K562 (cell line): Measurements from ENCODE around the gene KIAA2012. TPM values are rescaled to one million over a fixed set of nuclear protein-coding genes. Genes with fewer than 3 reads are reported as not detected.

ENCODE experiments used
- ATAC-seq: fragments of 200-7000 bp; cut with Tn5 transposase; 3 replicates; pipeline ENCODE4 v1.9.1; 2020; ENCODE audit warnings: moderate library complexity
- BruUV-seq: library from RNA; stranded (reverse); fragments of 400-500 nt; replicated peaks from 2 replicates; lab custom pipeline; 2021; lab: Mats Ljungman, UMichigan
- CTCF ChIA-PET: fragments of 300-600 bp; formaldehyde crosslinking; extraction: SDS; loops from one replicate; lab custom pipeline; 2021; ENCODE audit warnings: low intra/inter-chr PET ratio; lab: Yijun Ruan, JAX
- POLR2A ChIA-PET: fragments of 300-600, 350-650 bp; sonication (Branson Sonifier 250); formaldehyde crosslinking; extraction: SDS; loops from one replicate; lab custom pipeline; 2021; ENCODE audit warnings: antibody characterized with exemption, inconsistent platforms; lab: Yijun Ruan, JAX
- DNase-seq, 4 experiments: peaks; one replicate each; pipeline versions ENCODE4 v3.0.0 to v3.0.0-alpha.2; 2011 to 2018; ENCODE audit warnings: low spot score in 3 of 4, mixed read lengths in 3 of 4; ENCODE audit errors: extremely low read depth in 1 of 4
- FAIRE-seq: peaks from 2 replicates; lab custom pipeline; 2011; peaks lifted over from hg19 to GRCh38; lab: Jason Lieb, UNC
- H2AFZ ChIP-seq: 2 replicates; pipeline ENCODE4 v1.6.0; 2011; ENCODE audit warnings: low read depth, low read length, control low read depth, inconsistent platforms
- H3K27ac ChIP-seq: fragments of 200-600 bp; 3 replicates; pipeline ENCODE4 v1.8.0; 2011; ENCODE audit warnings: low read depth, mild to moderate bottlenecking, control low read depth, inconsistent platforms, low read length, moderate library complexity, mixed read lengths; ENCODE audit errors: extremely low read depth
- H3K27me3 ChIP-seq, 2 experiments: fragments of 300-600 bp in 1 of 2; 2 replicates in 1 of 2; 3 replicates in 1 of 2; pipeline versions ENCODE4 v1.6.0 to v1.8.0; 2011; ENCODE audit warnings: inconsistent platforms in 2 of 2, low read length in 2 of 2, mild to moderate bottlenecking in 1 of 2, mixed read lengths in 1 of 2, moderate library complexity in 1 of 2; ENCODE audit not compliant: control insufficient read depth in 2 of 2, insufficient read depth in 2 of 2
- H3K36me3 ChIP-seq: fragments of 300-600 bp; 3 replicates; pipeline ENCODE4 v1.8.0; 2011; ENCODE audit warnings: mild to moderate bottlenecking, low read length, inconsistent platforms; ENCODE audit not compliant: control insufficient read depth, insufficient read depth
- H3K4me1 ChIP-seq, 2 experiments: fragments of 200-600 bp in 1 of 2; replicated peaks in 1 of 2; 2 replicates in 1 of 2; 3 replicates in 1 of 2; pipeline versions ENCODE4 v1.5.1 to v1.8.0; 2011; ENCODE audit warnings: inconsistent platforms in 2 of 2, low read length in 2 of 2, mild to moderate bottlenecking in 1 of 2, mixed read lengths in 1 of 2, moderate library complexity in 1 of 2; ENCODE audit not compliant: control insufficient read depth in 2 of 2, insufficient read depth in 2 of 2
- H3K4me2 ChIP-seq: 2 replicates; pipeline ENCODE4 v1.6.1; 2011; ENCODE audit warnings: low read length, control low read depth, inconsistent platforms, mixed read lengths; ENCODE audit not compliant: insufficient read depth
- H3K4me3 ChIP-seq: fragments of 200-600 bp; sonication (generic), shearing (Covaris generic); 2 replicates; pipeline ENCODE4 v1.5.1; 2016; ENCODE audit warnings: control low read depth, inconsistent platforms
- H3K79me2 ChIP-seq: fragments of 200-600 bp; 3 replicates; pipeline ENCODE4 v1.8.0; 2011; ENCODE audit warnings: low read length, inconsistent platforms; ENCODE audit not compliant: control insufficient read depth, insufficient read depth
- H3K9ac ChIP-seq, 2 experiments: 2 replicates each; pipeline versions ENCODE4 v1.6.0 to v1.6.1; 2011; ENCODE audit warnings: low read depth in 2 of 2, low read length in 2 of 2, control low read depth in 1 of 2, inconsistent platforms in 1 of 2, mild to moderate bottlenecking in 1 of 2, mixed read lengths in 1 of 2; ENCODE audit not compliant: insufficient read depth in 1 of 2
- H3K9me1 ChIP-seq: one replicate; pipeline ENCODE4 v1.6.0; 2011; ENCODE audit warnings: inconsistent platforms, mild to moderate bottlenecking, low read length, moderate library complexity; ENCODE audit not compliant: control insufficient read depth, insufficient read depth
- H3K9me3 ChIP-seq: replicated peaks from 2 replicates; pipeline ENCODE4 v1.5.1; 2011; ENCODE audit warnings: low read depth, low read length, inconsistent platforms; ENCODE audit not compliant: control insufficient read depth, insufficient read depth
- H4K20me1 ChIP-seq: replicated peaks from 2 replicates; pipeline ENCODE4 v1.6.1; 2011; ENCODE audit warnings: low read length, inconsistent platforms, mixed read lengths; ENCODE audit not compliant: control insufficient read depth, insufficient read depth
- ARHGAP35 ChIP-seq: fragments of 450-650 bp; IDR thresholded peaks from 2 replicates; pipeline ENCODE4 v1.6.1; 2018; ENCODE audit not compliant: partially characterized antibody
- FOSL1 ChIP-seq: fragments of 200-800 bp; sonication (Bioruptor generic); conservative IDR thresholded peaks from 2 replicates; pipeline ENCODE4 v1.6.1; 2016; ENCODE audit warnings: missing genetic modification characterization, missing compliant biosample characterization
- GTF2E2 ChIP-seq: fragments of 200-800 bp; sonication (Bioruptor generic); IDR thresholded peaks from 2 replicates; pipeline ENCODE4 v1.6.1; 2016; ENCODE audit warnings: missing genetic modification characterization, missing compliant biosample characterization
- KAT8 ChIP-seq: fragments of 450-650 bp; IDR thresholded peaks from 2 replicates; pipeline ENCODE4 v1.6.1; 2016; ENCODE audit warnings: low read depth, mild to moderate bottlenecking
- NKRF ChIP-seq: fragments of 450-650 bp; IDR thresholded peaks from 2 replicates; pipeline ENCODE4 v1.6.1; 2016; ENCODE audit warnings: borderline replicate concordance
- TEAD2 ChIP-seq: fragments of 450-650 bp; IDR thresholded peaks from 2 replicates; pipeline ENCODE4 v1.6.1; 2016; ENCODE audit warnings: missing genetic modification characterization, control low read depth, missing compliant biosample characterization
- TGIF2 ChIP-seq: sonication (generic); formaldehyde crosslinking; IDR thresholded peaks from 2 replicates; pipeline ENCODE4 v1.8.1; 2022; ENCODE audit warnings: mild to moderate bottlenecking, missing genetic modification reagents, moderate library complexity
- THAP12 ChIP-seq: fragments of 250-450 bp; sonication (Bioruptor Pico); IDR thresholded peaks from 2 replicates; pipeline ENCODE4 v1.9.0; 2021; ENCODE audit warnings: mild to moderate bottlenecking, inconsistent platforms
- ZNF592 ChIP-seq: fragments of 450-650 bp; IDR thresholded peaks from 2 replicates; pipeline ENCODE4 v1.6.1; 2017; ENCODE audit warnings: antibody characterized with exemption, mild to moderate bottlenecking
- ZNF707 ChIP-seq: fragments of 250-450 bp; sonication (Bioruptor Pico); conservative IDR thresholded peaks from 2 replicates; pipeline ENCODE4 v1.8.0; 2022; ENCODE audit warnings: inconsistent platforms, mild to moderate bottlenecking, moderate library complexity
- WGBS: fragments of 100-300 bp; shearing (Covaris generic); methylation state at CpG from one replicate; pipeline ENCODE4 v1.1.6; 2016; ENCODE audit warnings: low coverage, mixed read lengths; ENCODE audit not compliant: insufficient coverage; ENCODE audit errors: missing lambda C conversion rate; 5-methylcytosine and 5-hydroxymethylcytosine counted together
- in situ Hi-C: fragments of 300-500 bp; cut with MboI; formaldehyde crosslinking; loops from 4 replicates; pipeline ENCODE4 v1.15.0; 2018; ENCODE audit warnings: inconsistent platforms, mixed read lengths
- intact Hi-C: fragments of 100-400 bp; cut with micrococcal nuclease; formaldehyde crosslinking; loops from 2 replicates; pipeline ENCODE4 v1.14.2; 2022
- polyA plus RNA-seq, 8 experiments: library from polyadenylated mRNA; depleted of rRNA in 4 of 8; stranded (reverse) in 5 of 8; unstranded in 3 of 8; fragments of >200 nt; fragmentation: Nextera tagmentation in 2 of 8; fragmentation: Illumina TruSeq in 1 of 8; extraction: Ambion mirVana in 2 of 8; extraction: Trizol in 1 of 8; gene quantifications; 2 replicates each; pipeline versions ENCODE4 v1.2.1 to v1.2.3, GENCODE V29; 2011 to 2014; ENCODE audit warnings: inconsistent platforms in 1 of 8, missing spikeins in 1 of 8
- total RNA-seq, 7 experiments: library from RNA; depleted of rRNA in 6 of 7; stranded (reverse); fragments of >200 nt in 6 of 7; fragmentation: Illumina TruSeq in 2 of 7; extraction: Trizol in 2 of 7; gene quantifications; 2 replicates each; pipeline versions ENCODE4 v1.2.1 to v1.2.3, GENCODE V29; 2011 to 2021; ENCODE audit warnings: low replicate concordance in 1 of 7

KIAA2012 gene
- total and polyA plus RNA-seq, 9 of the 15 experiments (the other 6 are each of a cell fraction or from before 2014, with no cell fraction given), result not detected

GRCh38 chr2:202149936-202150335 lies 76.9 kb downstream of the KIAA2012 start (continued):
- TF ChIP-seq ARHGAP35 (no peak), FOSL1 (tag) (no peak), TGIF2 (no peak), KAT8 (no peak), TEAD2 (no peak)

- no peaks in the 10 kb centered on the region for H4K20me1 ChIP-seq
- no peaks in the 10 kb centered on the region for H3K9me1 ChIP-seq
- H3K9me3 ChIP-seq, result no peaks in the 10 kb centered on the region
- H3K4me3 ChIP-seq, result no peak overlapping the region
- WGBS, result 0% methylated on average over 5 of the region's 5 CpGs
- no peaks in the 10 kb centered on the region for H3K36me3 ChIP-seq
- no peak overlapping the region for H3K27ac ChIP-seq
- CTCF ChIA-PET, result no interaction called here
- no peak for DNase-seq
- no peak overlapping the region for H3K4me2 ChIP-seq
- no TSS peak for BruUV-seq
- no peaks in the 10 kb centered on the region; a peak in 1 of 5 replicates for H3K4me1 ChIP-seq
- H2AFZ ChIP-seq, result no peak overlapping the region
- TF ChIP-seq ZNF592, result no peak
- TF ChIP-seq GTF2E2 (tag), result no peak
- TF ChIP-seq THAP12 (CRISPR knock-in tag), result no peak
- TF ChIP-seq NKRF, result no peak
- TF ChIP-seq ZNF707 (CRISPR knock-in tag), result no peak
- TF ChIP-seq, all 486 proteins: peak for 0
- Histone ChIP-seq H3K9ac (no peak overlapping the region), H3K27me3 (peaks cover 18 to 46% of the 10 kb centered on the region in 2 experiments; a peak in 4 of 5 replicates), H3K79me2 (no peaks in the 10 kb centered on the region)
- intact Hi-C loops (no loop called here), in situ Hi-C loops (no loop called here)
- POLR2A ChIA-PET, result no interaction called here
- FAIRE-seq (no peak), ATAC-seq (no peak)
Measured at GRCh38 chr2:202152104-202152715, 79.2 kb downstream of the KIAA2012 start.
